Daoy (cell line): ENCODE results near the gene ITGAX. TPM values are rescaled to one million over a fixed set of nuclear protein-coding genes. Genes with fewer than 3 reads are reported as not detected.
"Not testable (repeated sequence)": the region's sequence is repeated elsewhere in the genome, so short reads cannot be mapped to it uniquely, and the experiment has no call there.

Experiments
- DNase-seq: peaks from one replicate; pipeline ENCODE4 v3.0.0-alpha.2; 2015; ENCODE audit warnings: low read depth
- total RNA-seq: library from RNA; depleted of rRNA; stranded (reverse); fragments of >200 nt; shearing (Covaris generic); gene quantifications from 2 replicates; pipeline ENCODE4 v1.2.3, GENCODE V29; 2014

The ITGAX gene
- total RNA-seq, 1 experiment from 2014 or later, result 1.5 TPM

DNA sequence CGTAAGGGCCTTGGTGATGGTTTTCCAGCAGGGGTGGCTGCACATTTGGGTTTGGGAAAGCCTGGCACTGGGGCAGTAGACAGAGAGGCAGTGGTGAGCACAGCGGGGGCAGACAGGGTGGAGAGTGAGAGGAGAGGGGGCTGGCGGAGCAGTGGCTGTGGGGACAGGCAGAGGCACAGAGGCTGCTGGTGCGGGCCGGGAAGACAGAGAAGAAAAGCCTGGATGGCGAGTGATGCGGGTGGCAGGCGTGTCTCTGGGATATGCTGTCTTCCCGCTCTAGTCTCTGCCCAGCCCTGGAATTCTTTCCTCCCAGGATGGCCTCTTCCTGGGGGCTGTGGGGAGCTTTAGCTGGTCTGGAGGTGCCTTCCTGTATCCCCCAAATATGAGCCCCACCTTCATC, 55.1 kb downstream of the ITGAX start:
- no peak for DNase-seq

GRCh38 chr16:31411024-31411844, 56.3 kb downstream of the ITGAX start:
- no peak for DNase-seq

- no peak for DNase-seq
Observed at GRCh38 chr16:31412750-31413149, 57.8 kb downstream of the ITGAX start.

DNA sequence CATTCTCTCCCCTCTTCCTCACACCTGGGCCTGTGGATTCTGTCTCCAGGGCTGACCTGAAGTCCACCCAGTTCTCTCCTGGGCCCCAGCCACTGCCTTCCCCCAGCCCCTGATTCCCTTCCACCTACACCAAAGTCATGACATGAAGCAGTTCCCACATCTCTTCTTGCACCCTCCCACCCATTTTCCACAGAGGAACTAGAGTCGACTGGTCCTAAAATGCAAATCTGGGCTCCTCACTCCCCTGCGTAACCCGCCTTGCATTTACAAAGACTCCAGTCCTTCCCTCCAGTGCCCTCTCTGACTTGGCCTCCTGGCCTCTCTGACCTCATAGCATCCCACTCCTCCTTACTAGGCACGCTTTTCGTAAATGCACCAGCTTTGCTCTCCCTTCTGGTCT, 58.4 kb downstream of the ITGAX start:
- no peak for DNase-seq

GRCh38 chr16:31413943-31414342, 59.0 kb downstream of the ITGAX start:
- no peak for DNase-seq

DNA sequence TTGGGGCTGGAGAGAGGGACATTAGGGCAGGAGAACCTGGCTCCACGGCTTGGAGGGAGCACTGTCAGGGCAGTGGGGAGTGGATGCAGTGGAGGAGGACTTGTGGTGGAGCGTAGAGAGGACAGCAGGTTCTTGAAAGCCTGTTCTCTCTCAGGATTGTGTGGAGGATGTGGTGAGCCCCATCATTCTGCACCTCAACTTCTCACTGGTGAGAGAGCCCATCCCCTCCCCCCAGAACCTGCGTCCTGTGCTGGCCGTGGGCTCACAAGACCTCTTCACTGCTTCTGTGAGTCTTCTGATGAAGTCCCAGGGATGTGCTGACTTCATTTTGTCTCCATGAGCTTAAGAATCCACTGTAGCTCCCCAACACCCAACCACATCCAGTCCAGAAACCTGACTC, 59.7 kb downstream of the ITGAX start:
- no peak for DNase-seq

DNA sequence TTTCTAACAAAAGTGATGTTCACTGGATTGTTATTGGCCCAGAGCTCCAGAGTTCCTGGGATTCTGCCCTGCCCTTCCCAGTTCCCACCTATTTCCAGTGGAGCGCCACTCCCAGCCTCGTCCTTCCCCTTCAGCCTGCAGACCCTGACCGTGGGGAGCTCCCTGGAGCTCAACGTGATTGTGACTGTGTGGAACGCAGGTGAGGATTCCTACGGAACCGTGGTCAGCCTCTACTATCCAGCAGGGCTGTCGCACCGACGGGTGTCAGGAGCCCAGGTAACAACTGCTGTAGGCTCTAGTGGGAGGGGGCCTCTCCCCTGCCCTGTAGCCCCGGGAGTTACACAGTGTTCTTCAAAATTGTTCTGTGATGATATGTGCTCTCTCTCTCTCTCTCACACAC, 61.4 kb downstream of the ITGAX start:
- no peak for DNase-seq

- not testable (repeated sequence) for DNase-seq
Observed at GRCh38 chr16:31417036-31417435, 62.1 kb downstream of the ITGAX start.

DNA sequence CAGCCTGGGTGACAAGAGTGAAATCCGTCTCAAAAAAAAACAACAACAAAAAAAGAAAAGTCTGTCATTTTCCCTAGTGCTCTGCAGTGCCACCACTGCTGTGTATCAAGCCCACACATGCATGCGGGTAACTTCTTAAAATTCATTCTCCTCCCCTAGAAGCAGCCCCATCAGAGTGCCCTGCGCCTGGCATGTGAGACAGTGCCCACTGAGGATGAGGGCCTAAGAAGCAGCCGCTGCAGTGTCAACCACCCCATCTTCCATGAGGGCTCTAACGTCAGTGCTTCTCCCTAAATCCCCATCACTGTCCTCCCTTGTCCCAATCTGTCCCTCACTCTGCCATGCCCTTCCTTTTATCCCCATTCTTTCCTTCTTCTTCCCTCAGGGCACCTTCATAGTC, 62.9 kb downstream of the ITGAX start:
- no peak for DNase-seq

DNA sequence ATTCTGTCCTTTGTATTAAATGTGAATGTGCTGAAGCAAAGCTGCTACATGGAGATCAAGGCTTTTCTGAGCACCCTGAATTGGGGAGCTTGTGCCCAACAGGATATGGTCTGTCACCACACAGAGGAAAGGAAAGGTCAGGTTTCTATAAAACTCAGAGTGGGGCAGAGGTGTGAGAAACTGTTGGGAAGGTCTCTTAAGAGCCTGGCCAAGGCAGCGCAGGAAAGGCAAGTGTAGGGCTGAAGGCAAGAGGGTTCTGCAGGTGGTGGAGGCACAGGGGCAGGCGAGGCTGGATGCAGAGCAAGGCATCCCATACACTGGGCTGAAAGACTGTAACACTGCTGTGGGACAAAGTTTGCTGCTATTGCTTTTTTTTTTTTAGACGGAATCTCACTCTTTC, 65.1 kb downstream of the ITGAX start:
- no peak for DNase-seq

DNA sequence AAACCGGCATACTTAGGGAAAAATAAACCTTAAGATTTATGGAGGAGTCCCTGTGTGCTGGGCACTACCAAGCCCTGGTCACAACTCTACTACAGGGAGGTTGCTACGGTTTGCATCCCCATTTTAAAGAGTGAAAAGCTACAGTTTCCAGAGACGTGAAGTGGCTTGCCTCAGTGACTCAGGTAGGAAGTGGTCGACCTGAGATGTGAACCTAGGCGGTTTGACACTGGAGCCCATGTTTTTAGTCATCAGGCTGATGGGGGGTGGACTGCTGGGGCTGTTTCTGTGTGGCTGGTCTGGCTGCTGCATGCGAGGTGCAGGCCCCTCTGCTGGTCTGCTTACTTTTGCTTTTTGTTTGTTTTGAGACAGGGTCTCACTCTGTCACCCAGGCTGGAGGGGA, 66.6 kb downstream of the ITGAX start:
- DNase-seq, result no peak

- no peak for DNase-seq
Observed at GRCh38 chr16:31423241-31423640, 68.3 kb downstream of the ITGAX start.

DNA sequence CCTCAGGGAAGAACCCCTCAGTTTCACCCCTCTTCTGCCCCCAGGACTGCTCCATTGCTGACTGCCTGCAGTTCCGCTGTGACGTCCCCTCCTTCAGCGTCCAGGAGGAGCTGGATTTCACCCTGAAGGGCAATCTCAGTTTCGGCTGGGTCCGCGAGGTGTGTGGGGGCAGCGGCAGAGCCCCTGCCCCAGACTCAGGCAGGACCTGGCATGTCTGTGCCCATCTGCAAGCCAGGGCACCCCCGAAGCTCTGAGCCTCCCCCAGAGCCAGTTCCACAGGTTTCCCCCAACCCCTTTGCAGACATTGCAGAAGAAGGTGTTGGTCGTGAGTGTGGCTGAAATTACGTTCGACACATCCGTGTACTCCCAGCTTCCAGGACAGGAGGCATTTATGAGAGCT, 68.8 kb downstream of the ITGAX start:
- DNase-seq, result no peak

GRCh38 chr16:31427441-31428278, 72.7 kb downstream of the ITGAX start:
- DNase-seq, result peak; percentile 80

DNA sequence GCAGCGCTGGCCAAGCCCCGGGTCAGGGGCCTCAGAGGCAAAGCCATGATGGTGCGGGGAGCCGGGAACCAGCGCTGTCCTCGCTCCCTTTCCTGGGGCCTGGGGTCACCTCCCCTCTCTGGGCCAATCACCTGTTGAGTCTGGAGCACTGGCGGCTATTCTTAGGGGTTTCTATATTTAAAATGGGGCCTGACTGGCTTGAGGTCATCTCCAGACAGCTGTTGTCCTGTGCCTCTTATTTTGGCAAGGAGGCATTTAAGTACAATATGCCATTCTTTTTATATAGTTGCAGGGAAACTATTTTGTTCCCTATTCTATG, 73.3 kb downstream of the ITGAX start, which contains the start of gene COX6A2:
TSS of gene COX6A2 (minus strand) at position 82 of the 319 bp plus-strand sequence. CDS start at position 47, 35 bp downstream.
- DNase-seq, result no peak

- no peak for DNase-seq
Observed at GRCh38 chr16:31428638-31429247, 73.8 kb downstream of the ITGAX start.

GRCh38 chr16:31429314-31429713, 74.3 kb downstream of the ITGAX start:
- DNase-seq, result no peak

DNA sequence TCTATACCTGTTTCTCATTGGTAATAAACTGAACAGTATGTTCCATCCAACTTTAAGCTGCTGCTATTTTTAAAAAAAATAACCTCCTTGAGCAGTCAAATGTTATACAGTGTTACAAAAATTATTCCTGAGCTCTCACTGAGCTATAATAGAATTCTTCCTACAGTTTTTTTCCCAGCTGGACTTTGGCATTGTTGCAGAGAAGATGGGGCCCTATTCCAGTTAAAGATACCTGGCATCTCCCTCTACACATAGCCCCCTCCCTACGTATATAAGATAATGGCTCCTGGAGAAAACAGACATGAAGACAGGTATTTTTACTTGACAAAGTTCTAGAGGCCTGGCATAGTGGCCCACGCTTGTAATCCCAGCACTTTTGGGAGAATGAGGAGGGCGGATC, 74.8 kb downstream of the ITGAX start:
- no peak for DNase-seq

DNA sequence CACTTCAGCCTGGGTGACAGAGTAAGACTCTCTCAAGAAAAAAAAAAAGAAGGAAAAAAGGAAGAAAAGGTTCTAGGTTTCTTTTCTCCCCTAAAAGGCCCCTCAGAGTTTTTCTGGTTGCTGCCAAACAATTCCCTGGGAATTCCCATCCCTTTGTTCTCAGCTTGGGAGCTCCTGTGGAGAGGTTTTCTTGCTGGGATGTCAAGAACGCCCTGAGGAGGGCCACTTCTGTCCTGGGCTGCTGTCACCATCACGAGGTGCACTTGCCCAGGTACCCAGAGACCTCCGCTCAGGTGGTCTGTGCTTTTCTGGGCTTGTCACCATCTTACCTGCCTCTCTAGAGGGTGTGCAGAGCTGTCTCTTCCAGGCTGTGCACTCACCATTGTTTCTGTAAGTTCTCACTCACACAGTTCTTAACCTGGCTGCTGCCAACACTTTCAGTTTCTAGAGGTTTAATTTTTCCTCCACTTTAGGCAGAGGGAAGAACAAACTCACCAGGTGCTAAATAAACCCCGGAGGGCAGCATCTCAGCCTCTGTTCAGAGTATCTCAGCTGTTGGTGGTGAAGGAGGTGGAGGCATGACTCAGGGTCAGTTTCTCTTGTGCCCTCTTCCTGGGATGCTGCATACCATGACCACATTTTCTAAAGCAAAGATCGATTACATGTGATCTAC, 75.5 kb downstream of the ITGAX start:
- DNase-seq, result no peak
